GM19099 (cell line): ENCODE results near the gene NRGN.

Source experiments
- POLR2A ChIP-seq: IDR thresholded peaks from 3 replicates; pipeline ENCODE4 v1.6.1; 2011; ENCODE audit warnings: low read depth; ENCODE audit not compliant: insufficient read length; ENCODE audit errors: extremely low read depth

Gene NRGN

DNA sequence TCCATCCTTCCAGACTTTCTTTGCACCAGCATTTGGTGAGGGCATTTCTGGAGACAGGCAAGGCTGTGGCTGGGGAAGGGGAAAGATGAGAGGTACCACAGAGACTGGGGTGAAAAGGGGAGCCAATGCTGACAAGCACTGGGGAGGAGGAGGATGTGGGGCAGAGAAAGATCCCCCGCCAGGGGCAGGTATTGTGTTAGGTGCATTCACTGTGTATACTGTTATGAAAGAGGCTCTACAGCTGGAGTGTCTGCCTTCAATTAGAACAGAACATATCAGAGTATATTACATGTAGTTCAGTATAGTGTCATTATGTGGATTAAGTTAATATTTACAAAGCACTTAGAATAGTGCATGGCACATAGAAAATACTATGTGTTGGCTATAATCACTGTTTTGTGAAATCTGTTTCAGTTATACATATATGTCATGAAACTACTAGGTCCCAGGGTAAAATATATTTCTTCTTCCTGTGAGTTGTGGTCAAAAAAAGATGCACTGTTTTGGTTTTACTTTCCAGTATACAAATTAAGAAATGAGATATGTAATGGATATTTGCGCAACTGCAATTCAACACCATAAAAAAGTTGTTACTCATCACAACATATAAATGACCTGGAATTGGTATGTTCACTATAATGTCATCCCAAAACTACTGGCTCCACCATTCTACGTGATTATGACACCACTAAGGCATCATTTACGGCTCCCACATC, 52.0 kb downstream of the NRGN start:
- no peak for TF ChIP-seq POLR2A

DNA sequence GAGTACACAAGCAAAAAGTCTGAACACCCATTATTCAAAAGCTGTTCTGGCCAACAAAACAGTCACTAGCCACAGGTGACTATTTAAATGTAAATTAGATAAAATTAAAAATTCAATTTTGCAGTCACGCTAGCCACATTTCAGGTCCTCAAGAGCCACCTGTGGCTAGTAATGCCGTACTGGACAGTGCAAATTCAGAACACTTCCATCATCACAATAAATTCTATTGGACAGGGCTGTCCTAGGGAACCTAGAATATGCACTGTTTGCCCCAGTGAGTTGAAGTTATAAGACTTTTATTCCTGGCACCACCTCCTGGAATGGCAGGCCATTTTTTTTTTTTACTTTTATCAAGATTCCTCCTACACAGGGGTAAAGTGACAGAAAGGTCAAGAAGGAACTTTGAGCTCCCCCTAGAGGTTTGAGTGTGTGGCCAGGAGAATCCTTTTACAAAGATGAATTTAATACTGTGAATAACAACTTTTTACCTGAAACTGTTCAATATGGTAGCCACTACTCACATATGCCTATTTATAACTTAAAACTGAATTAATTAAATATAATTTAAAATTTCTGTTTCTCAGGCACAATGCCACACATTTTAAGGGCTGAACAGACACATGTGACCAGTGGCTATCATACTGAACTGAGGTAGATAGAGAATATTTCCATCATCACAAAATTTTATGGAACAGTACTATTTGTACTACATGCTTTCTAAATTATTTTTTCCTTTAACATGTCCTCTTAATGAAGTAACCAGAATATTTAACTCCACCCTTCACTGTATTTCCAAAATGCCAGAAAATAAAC, 53.9 kb downstream of the NRGN start:
- TF ChIP-seq POLR2A: no peak

DNA sequence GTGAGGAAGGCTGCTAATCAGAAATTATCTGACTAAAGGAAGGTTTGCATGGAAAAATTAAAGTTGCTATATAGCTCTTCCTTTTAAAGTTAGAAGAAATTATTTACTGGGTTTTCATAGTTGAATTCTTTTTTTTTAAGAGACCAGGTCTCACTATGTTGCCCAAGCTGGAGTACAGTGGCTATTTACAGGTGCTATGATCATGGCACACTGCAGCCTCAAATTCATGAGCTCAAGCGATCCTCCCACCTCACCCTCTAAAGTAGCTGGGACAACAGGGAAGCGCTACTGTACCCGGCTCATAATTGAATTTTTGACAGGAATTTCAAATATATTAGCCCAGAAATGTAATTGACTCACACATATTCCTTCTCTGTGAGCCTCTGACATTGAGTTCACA, 56.6 kb downstream of the NRGN start:
- TF ChIP-seq POLR2A: no peak
